ENCODE measurements around the gene SMARCA2. TPM values are rescaled to one million over a fixed set of nuclear protein-coding genes. Genes with fewer than 3 reads are reported as not detected.

Gene SMARCA2
- total RNA-seq, 1 donor: 168 TPM

DNA sequence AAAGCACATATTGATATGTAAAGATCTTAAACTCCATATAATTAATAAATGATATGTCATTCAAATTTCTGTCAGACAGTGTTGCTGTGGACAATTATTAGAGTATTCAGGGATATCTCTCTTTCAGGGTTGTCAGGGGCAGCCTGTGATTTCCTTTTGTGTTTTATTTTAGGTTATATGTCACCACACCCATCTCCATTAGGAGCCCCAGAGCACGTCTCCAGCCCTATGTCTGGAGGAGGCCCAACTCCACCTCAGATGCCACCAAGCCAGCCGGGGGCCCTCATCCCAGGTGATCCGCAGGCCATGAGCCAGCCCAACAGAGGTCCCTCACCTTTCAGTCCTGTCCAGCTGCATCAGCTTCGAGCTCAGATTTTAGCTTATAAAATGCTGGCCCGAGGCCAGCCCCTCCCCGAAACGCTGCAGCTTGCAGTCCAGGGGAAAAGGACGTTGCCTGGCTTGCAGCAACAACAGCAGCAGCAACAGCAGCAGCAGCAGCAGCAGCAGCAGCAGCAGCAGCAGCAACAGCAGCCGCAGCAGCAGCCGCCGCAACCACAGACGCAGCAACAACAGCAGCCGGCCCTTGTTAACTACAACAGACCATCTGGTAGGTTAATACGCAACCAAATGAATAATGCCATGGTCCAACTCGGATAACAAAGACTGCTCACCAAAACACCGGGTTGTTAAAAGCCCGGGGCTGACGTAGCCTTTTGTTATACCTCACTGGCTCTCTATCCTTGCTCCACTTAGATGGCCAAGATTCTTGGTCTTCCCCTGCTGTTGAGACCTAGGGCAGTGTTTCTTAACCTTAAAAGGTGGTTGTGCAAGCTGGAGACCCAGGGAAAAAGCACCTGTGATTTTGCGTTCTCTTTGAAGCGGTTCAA is 24.4 kb downstream of the SMARCA2 start:
- DNase-seq (ENCODE audit: low read depth in 2 of 3, low spot score in 2 of 3): no peak

DNA sequence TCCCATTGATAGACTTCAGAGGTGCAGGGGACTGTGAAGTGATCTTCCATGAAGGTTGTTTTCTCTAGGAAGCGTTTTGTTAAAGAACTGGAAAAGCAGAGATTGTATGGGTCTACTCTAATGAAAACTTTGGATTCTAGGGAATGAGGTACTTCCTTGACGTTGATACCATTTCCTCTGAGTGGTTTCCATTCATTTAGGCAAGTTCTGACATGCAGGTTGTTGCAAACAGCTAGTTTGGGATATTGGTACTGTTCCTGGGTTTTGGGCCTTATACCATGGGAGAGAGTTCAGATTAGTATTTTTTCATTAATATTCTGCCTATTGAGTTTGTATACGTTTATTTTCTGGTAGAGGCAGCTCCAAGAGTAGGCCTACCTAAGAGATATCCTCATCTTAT is 25.7 kb downstream of the SMARCA2 start:
- DNase-seq (ENCODE audit: low read depth in 2 of 3, low spot score in 2 of 3): no peak

DNA sequence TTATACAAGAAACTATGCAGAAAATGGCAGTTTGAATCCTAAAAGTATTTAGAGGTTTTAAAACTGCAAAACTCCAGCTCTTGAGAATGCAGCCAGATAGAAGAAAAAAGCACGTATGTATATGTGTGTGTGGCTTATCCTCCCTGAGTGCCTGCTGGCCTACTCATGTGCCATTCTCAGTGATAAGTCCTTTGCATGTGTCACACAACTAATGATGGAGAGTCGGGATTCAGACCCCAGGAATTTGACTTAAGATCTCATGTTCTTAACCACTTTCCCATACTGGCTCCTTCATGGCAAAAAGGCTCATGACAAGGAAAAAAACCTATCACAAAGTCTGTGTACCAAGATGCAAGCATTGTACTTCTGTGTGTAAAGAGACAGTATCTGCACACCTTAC is 26.6 kb downstream of the SMARCA2 start:
- no peak for DNase-seq (ENCODE audit: low read depth in 2 of 3, low spot score in 2 of 3)

DNA sequence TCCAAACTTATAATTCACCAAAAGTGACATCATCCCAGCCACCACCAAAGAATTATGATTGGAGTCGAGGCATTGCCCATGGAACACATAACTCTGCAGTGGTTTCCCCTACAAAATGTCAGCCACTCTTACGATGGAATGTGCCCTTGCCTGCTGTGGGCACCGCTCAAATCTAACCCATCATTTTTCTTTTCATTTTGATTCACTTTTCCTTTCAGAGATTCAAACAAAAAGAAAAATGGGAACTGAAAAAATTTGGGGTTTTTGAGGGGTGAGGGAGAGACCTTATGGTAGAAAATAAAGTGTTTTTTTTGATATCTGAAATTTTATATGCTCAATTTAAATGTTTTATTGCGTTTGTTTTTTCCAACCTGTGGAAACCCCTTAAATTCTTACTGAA is 28.1 kb downstream of the SMARCA2 start:
- no peak for DNase-seq (ENCODE audit: low read depth in 2 of 3, low spot score in 2 of 3)

DNA sequence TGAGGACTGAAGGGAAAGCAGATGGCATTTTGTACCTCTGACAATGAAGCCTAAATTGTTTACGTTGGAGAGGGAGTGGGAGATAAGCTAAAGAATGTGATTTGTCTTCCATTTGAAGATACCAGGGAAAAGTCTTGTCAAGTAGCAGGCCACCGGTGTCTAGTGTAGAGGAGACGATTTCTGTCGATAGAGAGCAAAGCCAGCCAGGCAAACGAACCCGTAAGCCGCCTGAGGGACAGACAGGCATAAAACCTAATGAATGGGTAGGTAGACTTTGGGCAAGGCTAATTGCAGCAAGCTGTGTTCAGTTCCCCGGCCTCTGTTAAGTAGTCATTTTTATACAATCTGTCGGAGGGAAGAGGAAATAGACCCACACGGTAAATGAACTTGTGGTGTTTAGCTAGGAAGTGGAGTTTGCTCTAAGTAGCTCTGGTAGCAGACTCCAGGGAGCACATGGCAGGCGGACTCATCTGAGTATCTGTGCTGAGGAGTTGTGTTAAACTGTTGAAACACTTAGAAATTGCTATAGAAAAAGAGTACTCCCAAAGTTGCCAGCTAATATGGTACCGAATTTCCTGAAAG is 28.8 kb downstream of the SMARCA2 start:
- no peak for DNase-seq (ENCODE audit: low read depth in 2 of 3, low spot score in 2 of 3)

DNA sequence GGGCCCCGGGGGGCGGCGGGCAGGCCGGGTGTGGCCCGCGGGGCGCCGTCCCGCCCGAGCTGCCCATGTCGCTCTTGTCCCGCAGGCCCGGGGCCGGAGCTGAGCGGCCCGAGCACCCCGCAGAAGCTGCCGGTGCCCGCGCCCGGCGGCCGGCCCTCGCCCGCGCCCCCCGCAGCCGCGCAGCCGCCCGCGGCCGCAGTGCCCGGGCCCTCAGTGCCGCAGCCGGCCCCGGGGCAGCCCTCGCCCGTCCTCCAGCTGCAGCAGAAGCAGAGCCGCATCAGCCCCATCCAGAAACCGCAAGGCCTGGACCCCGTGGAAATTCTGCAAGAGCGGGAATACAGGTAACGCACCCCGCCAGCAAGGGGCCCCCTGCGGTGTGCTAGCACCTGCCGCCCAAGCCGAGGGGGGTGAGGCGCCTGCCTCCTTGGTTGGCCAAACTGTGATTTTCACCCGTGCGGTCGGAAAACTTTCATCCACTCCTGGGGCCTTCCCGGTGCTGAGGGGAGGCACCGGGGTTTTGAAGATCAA is 32.1 kb downstream of the SMARCA2 start:
- no peak for DNase-seq (ENCODE audit: low read depth in 2 of 3, low spot score in 2 of 3)

DNA sequence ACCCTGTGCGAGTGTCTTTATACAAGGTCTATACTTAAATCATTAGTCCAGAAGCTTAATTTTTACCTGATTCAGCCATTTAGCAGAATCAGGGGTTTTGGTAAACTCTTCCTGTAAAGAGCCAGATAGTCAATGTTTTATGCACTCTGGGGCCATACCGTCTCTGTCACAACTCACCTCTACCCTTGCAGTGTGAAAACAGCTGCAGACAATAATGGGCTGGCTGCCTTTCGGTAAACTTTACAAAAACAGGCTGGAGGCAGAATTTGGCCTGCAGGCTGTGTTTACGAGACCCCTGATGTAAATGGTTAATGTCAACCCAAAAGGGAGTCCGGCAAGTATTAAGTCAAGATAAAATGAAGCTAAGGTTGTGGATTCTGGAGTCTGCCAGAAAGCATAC is 32.8 kb downstream of the SMARCA2 start:
- DNase-seq (ENCODE audit: low read depth in 2 of 3, low spot score in 2 of 3): no peak

DNA sequence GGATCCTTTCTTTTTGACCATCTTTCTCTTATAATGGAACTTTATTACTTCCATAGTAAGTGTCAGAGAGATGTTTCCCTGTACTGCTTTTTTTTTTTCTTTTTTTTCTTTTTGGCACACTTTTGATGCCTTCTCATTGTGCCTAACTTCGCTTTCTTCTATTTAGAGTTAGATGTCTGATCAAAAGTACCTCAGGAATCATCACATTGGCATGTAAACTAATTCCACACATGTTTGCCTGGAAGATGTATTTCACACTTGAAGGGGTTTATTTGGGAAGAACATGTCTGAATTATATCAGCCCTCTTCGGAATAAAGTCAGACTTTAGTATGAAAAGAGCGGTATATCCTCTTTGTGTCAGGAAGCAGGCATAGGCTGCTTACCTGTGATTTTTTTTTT is 35.1 kb downstream of the SMARCA2 start:
- DNase-seq (ENCODE audit: low read depth in 2 of 3, low spot score in 2 of 3): no peak

DNA sequence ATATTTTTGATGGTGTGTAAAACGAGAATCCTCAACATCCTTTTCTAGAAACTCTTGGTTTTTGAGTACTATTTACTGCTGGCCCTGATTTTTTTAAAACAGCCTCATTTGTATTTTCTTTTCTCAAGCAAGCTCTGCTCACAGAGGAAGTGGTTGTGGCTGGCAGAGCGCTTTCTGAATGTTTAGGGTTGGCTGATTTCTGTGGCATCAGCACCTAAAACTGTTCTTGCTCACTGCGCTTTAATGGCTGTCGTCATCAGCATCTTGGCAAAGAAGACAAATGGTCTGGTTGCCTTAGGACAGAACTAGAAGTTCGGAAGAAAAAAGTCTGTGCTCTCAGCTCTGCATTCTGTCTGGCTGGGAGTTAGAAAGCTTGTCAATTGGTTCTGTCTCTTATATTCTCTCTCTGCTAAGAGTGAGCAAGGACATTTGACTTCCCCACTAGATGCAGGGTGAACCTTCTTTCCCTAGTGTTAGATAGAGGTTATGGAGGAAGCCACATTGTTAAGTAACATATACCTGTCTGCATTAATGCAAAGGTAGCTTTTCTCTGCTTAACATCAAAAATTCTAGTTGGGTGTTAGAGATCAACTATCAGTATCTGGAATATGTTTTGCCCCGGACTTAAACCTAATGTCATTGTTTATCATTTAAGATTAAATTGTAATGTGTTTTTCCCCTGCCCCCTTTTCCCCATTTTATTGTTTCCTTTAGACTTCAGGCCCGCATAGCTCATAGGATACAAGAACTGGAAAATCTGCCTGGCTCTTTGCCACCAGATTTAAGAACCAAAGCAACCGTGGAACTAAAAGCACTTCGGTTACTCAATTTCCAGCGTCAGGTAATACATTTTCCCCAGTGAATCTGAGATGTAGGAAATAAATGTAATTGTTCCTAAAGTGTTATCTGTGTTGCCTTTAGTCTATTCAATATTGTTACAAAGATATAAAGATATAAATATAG is 39.0 kb downstream of the SMARCA2 start:
- DNase-seq (ENCODE audit: low read depth in 2 of 3, low spot score in 2 of 3): peak; percentile 25 to 69 (median 41)

DNA sequence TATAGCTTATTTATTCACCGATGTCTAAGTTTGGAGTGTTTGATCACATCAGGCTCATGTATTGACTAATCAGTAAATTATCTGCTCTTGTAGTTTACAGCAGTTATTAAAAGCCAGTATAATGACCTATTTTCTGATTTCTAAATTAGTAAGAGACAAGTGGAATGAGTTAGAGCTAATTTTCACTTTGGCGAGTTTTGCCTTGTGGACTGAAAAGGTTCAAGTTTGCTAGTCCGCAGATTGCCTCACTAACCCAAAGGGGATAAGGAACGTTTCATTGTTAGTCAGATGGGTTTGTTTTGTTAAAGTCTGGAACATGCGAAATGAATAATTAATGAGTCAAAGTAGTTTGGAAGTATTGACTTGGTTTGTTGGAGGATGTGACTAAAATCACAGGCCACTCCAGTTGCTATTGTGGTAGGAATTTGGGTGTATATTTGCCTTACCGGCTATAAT is 40.1 kb downstream of the SMARCA2 start:
- no peak for DNase-seq (ENCODE audit: low read depth in 2 of 3, low spot score in 2 of 3)

DNA sequence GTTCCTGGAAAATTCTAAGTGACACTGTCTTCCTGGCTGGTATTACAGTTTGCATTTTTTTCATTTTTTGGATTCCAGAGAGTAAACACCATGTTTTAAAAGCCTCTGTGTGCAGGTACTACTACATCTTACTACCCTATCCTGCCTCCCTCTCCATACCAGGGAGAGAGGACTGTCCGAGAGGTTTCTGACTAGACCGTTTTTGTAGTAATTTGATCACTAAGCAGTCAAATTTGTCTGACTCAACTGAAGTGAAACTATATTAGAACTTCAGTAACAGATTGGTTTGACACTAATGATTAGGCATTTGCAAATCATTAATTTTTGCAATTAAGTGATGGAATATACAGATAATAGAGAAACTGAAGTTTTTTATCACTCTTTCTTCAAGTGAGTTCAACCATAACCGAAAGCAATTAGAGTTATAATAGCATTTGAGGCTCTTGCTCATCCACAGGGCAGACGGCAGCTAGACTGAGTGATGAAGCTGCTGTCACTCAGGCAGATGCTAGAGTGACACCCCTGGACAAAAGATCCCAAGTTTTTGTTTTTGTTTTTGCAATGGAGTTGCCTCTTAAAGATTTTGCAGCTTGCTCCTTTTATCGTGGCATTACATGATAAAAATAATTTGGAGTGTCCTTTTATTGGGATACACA is 44.3 kb downstream of the SMARCA2 start:
- DNase-seq (ENCODE audit: low read depth in 2 of 3, low spot score in 2 of 3): no peak

DNA sequence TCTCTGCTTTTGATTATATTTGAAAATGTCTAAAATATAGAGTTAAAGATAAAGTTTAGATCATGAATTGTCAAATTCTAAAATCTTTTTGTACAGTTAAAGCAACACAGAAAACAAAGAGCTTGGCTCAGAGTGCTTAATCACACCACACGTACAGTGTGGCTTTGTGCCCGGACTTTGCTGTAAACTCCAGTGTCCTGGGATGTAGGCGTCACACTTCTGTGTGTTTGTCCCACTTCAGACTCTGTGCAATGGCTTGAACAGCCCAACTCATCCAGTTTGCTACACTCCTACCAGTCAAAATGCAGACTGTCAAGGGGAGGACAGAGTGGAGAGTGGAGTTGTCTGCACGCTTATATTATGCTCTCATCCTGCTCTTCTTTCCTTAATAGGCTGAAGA is 45.3 kb downstream of the SMARCA2 start:
- DNase-seq (ENCODE audit: low read depth in 2 of 3, low spot score in 2 of 3): no peak

DNA sequence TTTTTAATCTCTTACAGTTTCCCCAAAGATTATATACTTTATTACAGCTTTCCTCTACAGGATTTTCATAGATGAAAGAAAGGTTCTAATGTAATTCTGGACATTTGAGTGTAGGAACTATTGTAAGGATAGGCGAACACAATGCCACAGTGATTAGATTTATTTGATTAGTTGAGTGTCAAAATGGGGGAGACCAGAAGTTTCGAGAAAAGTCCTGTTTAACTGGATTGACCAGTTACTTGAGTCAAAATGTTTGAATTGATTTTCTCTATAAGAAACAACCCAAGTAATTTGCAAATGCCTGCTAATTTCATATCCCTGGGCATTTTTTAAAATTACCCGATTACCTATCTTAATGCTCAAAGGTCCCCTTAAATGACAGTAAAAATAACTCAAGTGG is 50.6 kb downstream of the SMARCA2 start:
- DNase-seq (ENCODE audit: low read depth in 2 of 3, low spot score in 2 of 3): no peak

DNA sequence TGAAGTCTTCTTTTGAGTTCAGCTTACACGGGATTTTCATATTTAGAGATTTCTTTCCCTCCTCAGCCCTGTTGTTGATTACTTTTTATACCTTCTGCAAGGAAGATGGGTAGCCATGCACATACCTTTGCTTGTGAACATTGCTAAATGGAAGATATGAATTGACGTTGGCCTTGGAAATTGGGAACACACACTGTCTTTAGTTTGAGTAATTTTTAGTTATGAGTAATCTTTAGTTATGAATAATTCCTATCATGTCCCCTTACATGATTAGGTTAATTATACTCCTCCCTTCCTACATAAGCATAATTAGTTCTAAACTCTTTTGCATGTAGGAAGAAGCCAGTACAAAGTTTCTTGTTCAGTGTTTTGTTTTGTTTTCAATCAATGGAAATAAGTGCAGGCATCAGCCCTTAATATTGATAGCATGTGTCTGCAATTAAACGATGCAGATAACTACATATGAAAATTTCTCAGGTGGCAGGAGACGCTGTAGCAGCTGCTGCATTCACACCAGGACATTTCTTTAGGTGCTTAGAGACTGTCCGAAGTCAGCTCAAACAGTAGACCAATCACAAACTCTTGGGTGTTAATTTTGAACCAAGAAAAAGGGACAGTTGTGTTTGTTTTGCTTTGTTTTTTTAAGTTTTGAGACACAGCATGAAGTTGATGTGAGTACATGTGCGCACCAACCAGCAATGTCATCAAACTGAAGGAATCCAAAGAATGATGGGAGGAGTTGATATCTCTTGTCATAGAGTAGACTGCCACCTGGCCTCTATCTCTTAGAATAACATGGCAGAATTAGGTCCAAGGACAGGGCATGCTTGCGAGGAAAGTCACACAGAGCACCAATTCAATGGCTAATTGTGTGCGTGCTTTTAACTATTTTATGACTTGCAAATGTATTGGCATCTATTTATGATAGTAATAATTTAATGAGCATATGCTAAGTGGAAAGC is 51.4 kb downstream of the SMARCA2 start:
- peak in 2 of 3 donors; percentile 15 to 52 for DNase-seq (ENCODE audit: low read depth in 2 of 3, low spot score in 2 of 3)

DNA sequence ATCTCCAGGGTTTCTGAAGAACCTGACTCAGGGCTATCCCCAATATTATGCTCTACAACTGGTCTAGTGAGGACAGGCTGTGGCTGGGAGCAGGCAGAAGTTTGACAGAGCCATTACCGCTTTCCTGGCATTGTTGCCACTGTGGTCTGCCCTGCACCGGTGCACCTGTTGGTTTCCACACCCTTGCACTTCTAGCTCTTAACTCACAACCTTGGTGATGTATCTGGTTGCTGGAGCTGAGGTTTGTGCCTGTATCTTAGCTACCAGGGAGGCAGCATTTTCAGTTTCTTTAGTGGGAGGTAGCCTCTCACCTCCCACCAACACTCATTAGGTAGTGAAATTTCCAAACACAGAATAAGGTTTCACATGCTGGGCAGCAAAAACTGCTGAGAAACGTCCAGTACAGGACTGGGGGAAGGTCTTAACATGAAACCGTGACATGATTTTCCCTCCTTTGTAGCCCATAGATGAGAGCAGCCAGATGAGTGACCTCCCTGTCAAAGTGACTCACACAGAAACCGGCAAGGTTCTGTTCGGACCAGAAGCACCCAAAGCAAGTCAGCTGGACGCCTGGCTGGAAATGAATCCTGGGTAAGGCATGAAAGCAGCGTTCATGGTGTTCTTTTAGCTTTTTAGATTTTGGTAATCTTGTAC is 57.7 kb downstream of the SMARCA2 start:
- no peak for DNase-seq (ENCODE audit: low read depth in 2 of 3, low spot score in 2 of 3)

DNA sequence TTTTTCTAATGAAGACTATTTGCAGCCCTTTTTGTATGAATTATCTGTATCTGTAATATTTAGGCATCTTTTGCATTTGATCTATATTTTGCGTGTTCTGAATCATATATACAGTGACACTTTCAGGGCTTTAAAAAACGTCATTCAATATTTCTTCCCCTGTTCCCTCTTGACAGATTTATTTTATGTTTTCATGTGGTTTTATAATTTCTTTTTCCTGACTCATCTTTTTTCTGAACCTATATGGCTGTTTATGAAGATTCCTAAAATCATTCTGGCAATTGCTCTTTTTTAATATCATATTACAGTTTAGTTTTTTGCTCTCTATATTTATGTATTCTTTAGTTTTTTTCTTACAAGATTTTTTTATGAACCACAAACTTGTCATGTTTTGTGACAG is 67.6 kb downstream of the SMARCA2 start:
- DNase-seq (ENCODE audit: low read depth in 2 of 3, low spot score in 2 of 3): no peak

DNA sequence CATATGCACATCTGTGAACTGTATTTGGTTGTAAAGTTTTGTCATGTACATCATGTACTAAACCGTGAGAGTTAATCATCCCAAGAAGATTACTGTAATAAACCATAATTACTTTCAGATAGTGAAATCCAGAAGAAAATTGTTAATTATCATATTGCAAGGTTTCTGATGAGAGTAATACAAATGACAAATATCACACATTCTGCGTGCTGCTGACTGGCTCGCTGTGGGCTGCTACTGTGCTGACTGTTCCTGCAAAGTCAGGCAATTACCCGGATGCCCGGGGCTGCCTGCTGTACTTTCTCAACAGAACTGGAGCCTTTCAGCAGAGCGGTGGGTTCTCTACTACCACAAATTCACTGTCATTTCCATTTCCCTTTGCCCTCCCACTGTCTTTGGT is 68.3 kb downstream of the SMARCA2 start:
- DNase-seq (ENCODE audit: low read depth in 2 of 3, low spot score in 2 of 3): no peak

DNA sequence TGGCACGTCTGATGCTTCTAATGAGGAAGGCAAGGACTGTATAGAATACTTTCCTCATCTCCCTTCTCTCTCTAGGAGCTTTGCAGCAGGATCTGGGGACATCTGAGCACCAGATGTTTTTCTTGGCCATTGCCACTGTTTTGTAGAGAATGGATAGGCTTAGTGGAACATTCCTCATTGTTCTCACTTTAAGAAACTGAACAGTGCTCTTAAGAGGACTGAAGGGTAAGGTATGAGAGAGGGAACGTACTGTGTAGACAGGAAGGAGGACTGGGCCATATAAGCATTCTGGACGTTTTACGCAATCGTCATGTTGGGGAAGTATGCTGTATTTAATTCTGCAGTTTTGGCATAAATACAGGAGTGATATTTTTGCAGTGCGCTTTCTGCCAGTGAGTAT is 70.6 kb downstream of the SMARCA2 start:
- DNase-seq (ENCODE audit: low read depth in 2 of 3, low spot score in 2 of 3): no peak

DNA sequence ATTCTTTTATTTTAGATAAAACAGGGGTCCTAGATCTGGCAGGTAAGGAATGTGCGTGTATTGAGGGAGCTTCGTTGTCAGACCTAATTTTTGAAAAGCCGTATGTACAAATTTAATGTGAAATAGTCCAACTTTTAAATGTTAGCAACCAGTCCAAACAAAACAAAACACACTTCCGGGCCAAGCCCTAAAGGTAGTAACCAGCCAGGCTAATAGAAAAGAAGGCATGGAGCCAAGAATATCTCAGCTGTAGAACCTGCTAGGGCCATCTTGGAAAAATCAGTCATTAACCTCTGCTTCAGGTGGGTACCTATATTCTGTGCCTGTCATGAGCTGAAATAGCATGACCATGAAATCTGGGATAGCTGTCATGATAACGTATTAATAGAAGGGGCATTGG is 71.0 kb downstream of the SMARCA2 start:
- no peak for DNase-seq (ENCODE audit: low read depth in 2 of 3, low spot score in 2 of 3)

Data from hematopoietic multipotent progenitor cell (in vitro differentiated cells).